Measurements from ENCODE around the gene HARBI1. TPM values are rescaled to one million over a fixed set of nuclear protein-coding genes. Genes with fewer than 3 reads are reported as not detected.

Gene HARBI1
- total RNA-seq, 4 donors from 2014 or later = 0.59 to 5.2 (median 2.6) TPM

DNA sequence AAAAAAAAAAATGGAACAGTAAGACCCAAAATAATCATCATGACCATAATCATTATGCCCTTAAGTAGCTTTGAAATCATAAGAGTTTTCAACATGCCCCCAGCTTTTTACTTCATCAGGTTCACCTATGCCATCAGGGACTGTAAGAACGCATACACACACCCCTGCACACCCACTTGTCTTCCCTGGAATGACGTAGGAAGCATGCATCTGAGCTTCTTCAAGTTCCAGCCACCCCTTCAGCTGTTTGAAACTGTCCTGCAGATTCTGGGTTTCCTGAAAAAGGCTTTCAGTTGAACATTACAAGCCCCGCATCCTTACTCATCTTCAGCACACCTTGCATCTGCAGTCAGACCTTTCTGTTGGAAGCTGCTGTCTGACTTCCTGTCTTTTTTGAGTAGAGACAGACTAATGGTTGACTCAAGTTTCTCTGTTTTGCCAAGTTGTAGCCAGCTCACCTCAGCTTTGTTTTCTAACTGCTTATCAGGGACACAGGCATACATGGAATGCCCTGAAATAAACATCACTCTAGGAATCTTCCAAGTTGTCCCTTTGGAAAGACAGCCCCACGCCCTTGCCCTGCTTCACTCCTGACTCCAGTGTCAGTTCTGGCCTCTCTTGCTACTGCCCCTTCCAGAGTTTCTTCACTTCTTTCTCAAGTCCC is 46.4 kb upstream of the HARBI1 start:
- no peak for DNase-seq (ENCODE audit: low spot score in 2 of 2)
- TF ChIP-seq, protein P1, sequence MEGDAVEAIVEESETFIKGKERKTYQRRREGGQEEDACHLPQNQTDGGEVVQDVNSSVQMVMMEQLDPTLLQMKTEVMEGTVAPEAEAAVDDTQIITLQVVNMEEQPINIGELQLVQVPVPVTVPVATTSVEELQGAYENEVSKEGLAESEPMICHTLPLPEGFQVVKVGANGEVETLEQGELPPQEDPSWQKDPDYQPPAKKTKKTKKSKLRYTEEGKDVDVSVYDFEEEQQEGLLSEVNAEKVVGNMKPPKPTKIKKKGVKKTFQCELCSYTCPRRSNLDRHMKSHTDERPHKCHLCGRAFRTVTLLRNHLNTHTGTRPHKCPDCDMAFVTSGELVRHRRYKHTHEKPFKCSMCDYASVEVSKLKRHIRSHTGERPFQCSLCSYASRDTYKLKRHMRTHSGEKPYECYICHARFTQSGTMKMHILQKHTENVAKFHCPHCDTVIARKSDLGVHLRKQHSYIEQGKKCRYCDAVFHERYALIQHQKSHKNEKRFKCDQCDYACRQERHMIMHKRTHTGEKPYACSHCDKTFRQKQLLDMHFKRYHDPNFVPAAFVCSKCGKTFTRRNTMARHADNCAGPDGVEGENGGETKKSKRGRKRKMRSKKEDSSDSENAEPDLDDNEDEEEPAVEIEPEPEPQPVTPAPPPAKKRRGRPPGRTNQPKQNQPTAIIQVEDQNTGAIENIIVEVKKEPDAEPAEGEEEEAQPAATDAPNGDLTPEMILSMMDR (IDR thresholded peaks at IDR 0.05) = no peak
- no peak for TF ChIP-seq EP300 (IDR thresholded peaks at IDR 0.05)
- TF ChIP-seq POLR2A (IDR thresholded peaks at IDR 0.05) = no peak
- Histone ChIP-seq H3K27me3 (no peaks in the 10 kb centered on the region), H3K4me1 (peaks cover 0 to 76% (median 19%) of the 10 kb centered on the region in 4 donors), H3K9me3 (no peaks in the 10 kb centered on the region), H3K27ac (peak overlapping the region in 2 of 4 donors; percentile 82 to 84), H3K4me3 (no peak overlapping the region), H3K36me3 (peaks cover 0 to 93% (median 21%) of the 10 kb centered on the region in 3 donors)
- 79 to 88% methylated on average over 4 of the region's 4 CpGs for WGBS, 2 donors

- peaks cover 0 to 92% (median 25%) of the 10 kb centered on the region in 3 donors for H3K36me3 ChIP-seq
- DNase-seq (ENCODE audit: low spot score in 2 of 2) = no peak
- TF ChIP-seq, protein P1 (IDR thresholded peaks at IDR 0.05) = no peak
- no peak for TF ChIP-seq EP300 (IDR thresholded peaks at IDR 0.05)
- TF ChIP-seq POLR2A (IDR thresholded peaks at IDR 0.05) = no peak
- H3K27ac ChIP-seq = peak overlapping the region in 2 of 4 donors; percentile 46 to 65
- no peaks in the 10 kb centered on the region for H3K27me3 ChIP-seq
- H3K9me3 ChIP-seq = no peaks in the 10 kb centered on the region
- peaks cover 0 to 65% (median 10%) of the 10 kb centered on the region in 4 donors for H3K4me1 ChIP-seq
- no peak overlapping the region for H3K4me3 ChIP-seq
Measured at GRCh38 chr11:46662366-46662765, 45.3 kb upstream of the HARBI1 start.

- Histone ChIP-seq H3K9me3 (no peaks in the 10 kb centered on the region), H3K27me3 (no peaks in the 10 kb centered on the region), H3K36me3 (peaks cover 0 to 92% (median 25%) of the 10 kb centered on the region in 3 donors), H3K4me3 (no peak overlapping the region), H3K4me1 (peaks cover 0 to 60% (median 5%) of the 10 kb centered on the region in 4 donors), H3K27ac (peak overlapping the region in 2 of 4 donors; percentile 65 to 67)
- no peak for DNase-seq (ENCODE audit: low spot score in 2 of 2)
- no peak for TF ChIP-seq EP300 (IDR thresholded peaks at IDR 0.05)
- TF ChIP-seq, protein P1 (IDR thresholded peaks at IDR 0.05) = no peak
- no peak for TF ChIP-seq POLR2A (IDR thresholded peaks at IDR 0.05)
Measured at GRCh38 chr11:46661836-46662235, 44.8 kb upstream of the HARBI1 start.

GRCh38 chr11:46659908-46660307 is 42.9 kb upstream of the HARBI1 start:
- Histone ChIP-seq H3K9me3 (no peaks in the 10 kb centered on the region), H3K27ac (peak overlapping the region in 2 of 4 donors; percentile 46 to 67), H3K27me3 (no peaks in the 10 kb centered on the region), H3K4me1 (peaks cover 0 to 41% (median 0%) of the 10 kb centered on the region in 4 donors), H3K36me3 (peaks cover 0 to 93% (median 17%) of the 10 kb centered on the region in 3 donors), H3K4me3 (no peak overlapping the region)
- peak; percentile 61 to 69 for DNase-seq (ENCODE audit: low spot score in 2 of 2)
- 75 to 80% methylated on average over 1 of the region's 1 CpG for WGBS, 2 donors
- TF ChIP-seq, protein P1 (IDR thresholded peaks at IDR 0.05) = no peak
- peak in 1 of 2 donors; percentile 75 for TF ChIP-seq EP300 (IDR thresholded peaks at IDR 0.05)

DNA sequence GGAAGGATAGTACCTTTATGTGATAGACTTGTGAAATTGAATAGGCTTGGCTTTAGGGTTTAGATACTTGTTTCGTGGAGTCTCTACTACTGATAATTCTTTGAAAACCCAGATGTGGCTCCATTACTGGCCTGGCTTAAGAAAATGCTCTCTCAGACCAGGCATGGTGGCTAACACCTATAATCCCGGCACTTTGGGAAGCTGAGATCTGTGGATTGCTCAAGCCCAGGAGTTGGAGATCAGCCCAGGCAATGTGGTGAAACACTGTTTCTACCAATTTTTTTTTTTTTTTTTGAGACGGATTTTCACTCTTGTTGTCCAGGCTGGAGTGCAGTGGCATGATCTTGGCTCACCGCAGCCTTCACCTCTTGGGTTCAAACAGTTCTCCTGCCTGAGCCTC is 41.2 kb upstream of the HARBI1 start:
- TF ChIP-seq, protein P1 (IDR thresholded peaks at IDR 0.05) = no peak
- peak in 1 of 2 donors; percentile 37 for TF ChIP-seq EP300 (IDR thresholded peaks at IDR 0.05)
- no peak for TF ChIP-seq POLR2A (IDR thresholded peaks at IDR 0.05)
- WGBS, 2 donors = 82% methylated on average over 4 of the region's 4 CpGs
- DNase-seq (ENCODE audit: low spot score in 2 of 2) = peak; percentile 61 to 81
- Histone ChIP-seq H3K9me3 (no peaks in the 10 kb centered on the region), H3K27me3 (no peaks in the 10 kb centered on the region), H3K36me3 (peaks cover 0 to 95% (median 15%) of the 10 kb centered on the region in 3 donors), H3K4me3 (no peak overlapping the region), H3K4me1 (peaks cover 0 to 29% (median 0%) of the 10 kb centered on the region in 4 donors), H3K27ac (peak overlapping the region in 2 of 4 donors; percentile 6 to 67)
